GM21367 (cell line): ENCODE data around the gene ITM2C.

Experiments
- ATAC-seq: cut with Tn5 transposase; IDR thresholded peaks from one replicate; pipeline ENCODE4 v1.9.1; 2021; ENCODE audit not compliant: unreplicated experiment

ITM2C gene

DNA sequence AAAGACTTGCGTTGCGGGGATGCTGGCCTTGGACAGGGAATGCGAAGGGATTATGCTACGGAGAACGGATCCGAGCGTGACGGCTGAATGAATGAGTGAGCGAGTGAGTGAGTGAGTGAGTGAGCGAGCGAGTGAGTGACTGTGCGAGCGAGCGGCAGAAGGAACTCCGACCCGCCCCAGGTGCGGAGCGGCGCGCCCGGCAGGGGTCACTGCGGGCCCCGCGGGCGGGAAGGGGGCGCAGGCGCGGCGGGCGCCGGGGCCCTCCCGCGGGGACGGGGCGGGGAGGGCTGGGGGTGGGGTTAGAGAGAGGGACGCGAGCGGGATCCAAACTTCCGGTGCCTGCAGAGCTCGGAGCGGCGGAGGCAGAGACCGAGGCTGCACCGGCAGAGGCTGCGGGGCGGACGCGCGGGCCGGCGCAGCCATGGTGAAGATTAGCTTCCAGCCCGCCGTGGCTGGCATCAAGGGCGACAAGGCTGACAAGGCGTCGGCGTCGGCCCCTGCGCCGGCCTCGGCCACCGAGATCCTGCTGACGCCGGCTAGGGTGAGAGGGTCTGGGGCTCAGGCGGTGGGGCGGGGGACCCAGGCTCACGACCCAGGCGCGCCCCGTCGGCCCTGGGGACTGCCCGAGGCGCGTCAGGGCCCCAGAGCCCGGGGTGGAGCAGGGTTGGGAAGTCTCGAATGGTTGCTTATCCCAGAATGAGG is at the start of gene ITM2C:
Gene ITM2C, plus strand, starts transcription at position 338 of the 702 bp plus-strand sequence. Its CDS starts 84 bp downstream, at position 422.
- ATAC-seq: peak; percentile 63

DNA sequence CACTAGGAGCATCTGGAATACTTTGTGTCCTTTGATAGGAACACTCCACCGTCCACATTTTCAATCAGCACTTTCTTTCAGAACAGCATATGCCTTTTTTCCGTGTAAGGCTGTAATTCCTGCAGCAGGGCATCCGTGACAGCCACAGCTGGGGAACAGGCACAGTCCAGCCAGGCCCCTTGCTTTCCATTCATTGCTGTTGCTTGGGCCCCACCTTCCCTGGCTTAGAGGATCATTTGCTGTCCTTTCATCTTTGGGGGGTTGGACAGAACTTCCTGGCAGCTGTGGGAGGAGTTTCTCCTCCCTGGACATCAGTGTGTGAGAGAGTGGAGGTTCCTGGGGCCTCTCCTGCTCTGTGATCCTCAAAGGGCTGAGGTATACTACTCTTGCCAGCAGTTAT is 49.7 kb upstream of the ITM2C start:
- no peak for ATAC-seq

DNA sequence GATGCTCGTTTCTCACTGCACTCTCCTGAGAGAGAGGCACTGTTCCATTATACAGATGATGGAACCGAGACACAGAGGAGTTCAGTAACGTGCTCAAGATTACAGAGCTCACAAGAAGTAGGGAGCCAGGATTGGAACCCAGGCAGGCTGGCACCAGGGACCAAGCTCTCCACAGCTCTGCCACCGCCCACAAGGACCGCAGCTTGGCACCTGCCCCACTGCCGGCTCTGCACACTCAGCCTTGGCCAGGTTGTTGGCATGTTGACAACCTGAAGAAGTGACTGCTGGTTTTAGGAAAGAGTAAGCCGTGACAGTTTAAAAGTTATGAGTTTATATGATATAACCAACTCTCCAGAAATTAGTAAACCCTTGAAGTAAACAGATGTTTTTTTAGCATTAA is 48.0 kb upstream of the ITM2C start:
- no peak for ATAC-seq

- no peak for ATAC-seq
Observed at GRCh38 chr2:230819433-230819832, 45.3 kb upstream of the ITM2C start.

DNA sequence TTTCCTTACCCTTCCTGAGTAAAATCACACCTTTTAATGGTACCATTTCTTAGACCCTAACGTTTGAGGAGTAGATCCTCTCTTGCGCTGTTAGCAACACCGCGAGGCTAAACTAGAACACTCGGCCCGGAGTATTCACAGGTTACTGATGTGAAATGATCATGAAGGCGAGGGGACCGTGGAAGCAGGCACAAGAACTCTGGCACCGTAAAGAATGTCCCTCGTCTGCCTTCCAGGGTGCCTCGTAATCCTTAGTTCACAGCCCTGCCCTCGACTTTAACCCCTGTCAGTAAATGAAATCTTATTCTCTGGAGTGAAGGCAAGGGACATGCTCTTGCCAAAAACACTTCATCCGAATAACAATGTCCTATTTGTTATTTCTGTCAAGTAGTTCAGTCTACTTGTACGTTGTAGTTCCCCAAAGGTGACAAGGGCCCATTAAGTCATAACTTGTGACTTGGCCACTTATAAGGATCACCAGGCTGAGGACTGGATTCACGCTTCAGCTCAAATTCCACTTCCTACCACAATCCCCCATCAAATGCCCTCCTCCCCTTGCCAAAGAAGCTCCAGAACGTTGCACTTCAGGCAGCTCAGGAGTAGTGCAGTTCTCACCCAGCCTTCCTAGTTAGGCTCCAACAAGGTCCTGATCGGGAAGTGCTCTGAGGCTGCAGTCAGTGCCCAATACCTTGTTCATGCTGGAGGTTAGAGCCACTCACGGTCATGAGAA is 43.3 kb upstream of the ITM2C start:
- no peak for ATAC-seq

GRCh38 chr2:230821991-230822520 is 42.7 kb upstream of the ITM2C start:
- no peak for ATAC-seq

- no peak for ATAC-seq
Observed at GRCh38 chr2:230823264-230823964, 41.3 kb upstream of the ITM2C start.

GRCh38 chr2:230824406-230824978 is 40.2 kb upstream of the ITM2C start:
- ATAC-seq: peak; percentile 53

DNA sequence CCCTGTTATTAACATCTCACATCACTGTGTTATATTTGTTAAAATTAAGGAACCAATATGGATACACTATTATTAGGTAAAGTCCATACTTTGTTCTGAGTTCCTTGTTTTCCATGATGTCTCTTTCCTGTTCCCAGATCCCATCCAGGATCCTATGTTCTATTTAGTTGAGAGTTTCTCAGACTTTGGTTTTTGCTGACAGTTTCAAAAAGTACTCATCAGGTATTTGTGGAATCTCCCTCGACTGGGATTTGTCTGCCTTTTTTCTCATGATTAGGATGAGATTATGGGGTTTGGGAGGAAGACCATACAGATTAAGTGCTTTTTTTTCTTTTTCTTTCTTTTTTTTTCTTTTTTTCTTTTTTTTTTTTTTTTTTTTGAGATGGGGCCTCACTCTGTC is 39.4 kb upstream of the ITM2C start:
- ATAC-seq: no peak

DNA sequence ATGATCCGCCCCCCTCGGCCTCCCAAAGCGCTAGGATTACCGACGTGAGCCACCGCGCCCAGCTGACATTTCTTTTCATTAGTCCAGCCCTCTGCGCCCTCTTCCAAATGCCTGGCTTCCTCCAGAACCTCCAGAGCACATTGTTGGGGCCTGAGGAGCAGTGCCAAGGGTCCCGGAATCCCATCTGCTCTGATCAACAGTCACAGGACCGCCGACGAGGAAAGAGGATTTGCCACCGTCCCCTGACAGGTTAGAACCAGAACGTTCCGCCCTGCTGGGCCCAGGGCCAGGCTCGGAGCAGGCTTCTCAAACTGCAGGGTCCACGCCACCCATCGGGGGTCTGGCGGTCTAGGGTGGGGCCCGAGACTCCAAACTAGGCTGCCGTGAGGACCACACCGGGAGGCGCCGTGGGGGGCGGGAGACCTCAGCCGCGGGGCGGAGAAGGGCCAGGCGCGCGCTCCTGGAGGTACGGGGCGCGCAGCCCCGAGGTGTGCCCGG is 36.9 kb upstream of the ITM2C start:
- no peak for ATAC-seq

DNA sequence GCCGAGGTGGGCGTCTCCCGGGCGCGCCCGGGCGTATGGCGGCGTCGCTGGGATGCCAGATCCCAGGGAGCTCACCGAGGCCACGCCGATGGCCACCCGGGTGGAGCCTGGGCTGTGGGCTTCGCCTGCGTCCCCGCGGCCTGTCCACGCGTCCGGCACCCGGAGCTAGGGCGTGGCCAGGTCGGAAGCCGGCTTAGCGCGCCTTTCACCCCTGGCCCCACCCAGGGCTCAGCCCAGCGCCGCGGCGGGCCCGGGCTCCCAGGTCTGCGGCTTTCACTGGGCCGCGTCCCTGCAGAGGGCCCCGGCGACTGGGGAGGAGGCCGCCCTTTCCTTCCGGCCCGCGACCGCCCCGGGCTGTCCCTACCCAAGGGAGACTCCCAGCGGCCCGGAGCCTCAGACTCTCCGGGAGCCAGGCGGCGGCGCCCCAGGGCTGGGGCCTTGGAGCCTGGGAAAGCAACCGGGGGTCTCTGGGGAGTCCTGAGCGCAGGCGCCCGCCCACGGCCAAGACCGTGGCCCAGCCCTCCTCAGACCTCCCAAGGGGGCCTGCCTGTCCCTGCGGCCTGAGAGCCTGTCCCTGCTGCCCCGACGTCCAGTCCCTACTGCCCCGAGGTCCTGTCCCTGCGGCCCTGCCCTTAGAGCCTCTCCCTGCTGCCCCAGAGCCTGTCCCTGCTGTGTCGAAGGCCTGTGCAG is 36.3 kb upstream of the ITM2C start:
- peak; percentile 50 for ATAC-seq

DNA sequence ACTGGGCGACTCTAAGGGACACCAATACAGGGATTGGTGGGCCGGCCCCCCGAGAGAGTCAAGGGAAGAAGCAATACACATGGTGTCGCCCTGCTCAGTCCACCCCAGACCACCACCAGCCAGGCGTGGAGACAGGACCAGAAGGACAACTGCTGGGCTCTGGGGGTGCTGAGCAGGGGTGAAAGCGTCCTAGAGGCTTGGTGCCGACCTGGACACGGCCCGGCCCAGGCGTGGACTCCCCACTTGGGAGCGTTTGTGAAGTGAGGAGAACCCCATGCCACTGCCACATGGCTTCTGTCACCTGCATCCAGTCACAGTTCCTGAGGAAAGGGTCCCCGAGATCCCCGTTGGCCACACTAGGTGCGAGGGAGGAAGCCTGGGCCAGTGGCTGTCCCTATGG is 35.4 kb upstream of the ITM2C start:
- ATAC-seq: no peak

DNA sequence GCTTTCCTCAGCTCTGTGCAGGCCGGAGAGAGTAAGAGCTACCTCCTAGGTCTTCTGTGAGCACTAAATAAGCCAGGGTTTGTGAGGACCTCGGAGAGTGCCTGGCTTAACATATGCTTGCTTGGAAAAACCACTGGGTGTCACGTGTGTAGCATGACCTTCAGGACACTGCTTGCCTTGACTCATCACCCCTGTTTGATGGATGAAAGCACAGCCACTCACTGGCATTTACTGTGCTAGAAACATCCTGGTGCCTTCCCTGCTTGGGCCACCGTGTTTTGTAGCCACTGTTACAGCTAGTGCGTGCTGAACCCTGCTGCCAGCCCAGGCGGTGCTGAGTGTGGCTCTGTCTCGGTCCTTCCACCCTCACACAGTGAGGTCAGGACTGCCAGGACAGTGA is 34.8 kb upstream of the ITM2C start:
- ATAC-seq: no peak

- ATAC-seq: no peak
Observed at GRCh38 chr2:230830428-230830827, 34.3 kb upstream of the ITM2C start.

DNA sequence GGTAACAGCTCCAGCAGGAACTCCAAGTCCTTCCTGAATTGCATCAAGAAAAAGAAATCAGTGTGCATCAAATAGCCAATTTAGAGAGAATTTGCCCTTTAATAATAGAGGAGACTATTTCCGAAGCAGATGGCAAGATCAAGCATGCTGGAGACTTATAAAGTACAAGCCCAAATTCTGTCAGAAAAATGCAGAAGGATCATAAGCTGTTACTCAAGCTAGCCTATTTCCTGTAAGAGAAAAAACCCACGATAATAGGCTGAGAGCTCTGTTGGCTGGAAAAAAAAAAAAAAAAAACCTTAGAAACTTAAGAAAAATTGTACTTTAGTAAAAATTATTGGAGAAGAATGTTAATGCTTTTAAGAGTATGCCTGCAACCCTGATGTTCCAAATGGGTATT is 24.4 kb upstream of the ITM2C start:
- ATAC-seq: no peak

- no peak for ATAC-seq
Observed at GRCh38 chr2:230842473-230842872, 22.3 kb upstream of the ITM2C start.

DNA sequence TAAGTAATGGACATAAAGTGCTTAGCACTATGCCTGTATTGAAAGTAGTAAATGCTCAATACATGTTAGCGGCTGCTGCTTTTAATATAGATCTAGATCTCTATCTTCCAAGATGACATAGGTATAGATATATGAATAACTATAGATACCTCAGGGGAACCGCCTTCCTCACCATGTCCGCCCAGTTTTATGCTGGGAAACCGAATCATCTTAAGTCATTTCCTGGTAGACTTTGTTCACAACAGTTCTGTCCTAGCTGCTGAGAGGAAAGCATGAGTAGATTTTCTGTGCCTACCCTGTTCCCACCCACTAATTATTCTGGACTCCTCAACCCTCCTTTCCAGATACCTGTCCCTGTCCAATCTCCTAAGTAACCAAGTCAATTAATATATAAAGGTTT is 21.6 kb upstream of the ITM2C start:
- ATAC-seq: no peak

DNA sequence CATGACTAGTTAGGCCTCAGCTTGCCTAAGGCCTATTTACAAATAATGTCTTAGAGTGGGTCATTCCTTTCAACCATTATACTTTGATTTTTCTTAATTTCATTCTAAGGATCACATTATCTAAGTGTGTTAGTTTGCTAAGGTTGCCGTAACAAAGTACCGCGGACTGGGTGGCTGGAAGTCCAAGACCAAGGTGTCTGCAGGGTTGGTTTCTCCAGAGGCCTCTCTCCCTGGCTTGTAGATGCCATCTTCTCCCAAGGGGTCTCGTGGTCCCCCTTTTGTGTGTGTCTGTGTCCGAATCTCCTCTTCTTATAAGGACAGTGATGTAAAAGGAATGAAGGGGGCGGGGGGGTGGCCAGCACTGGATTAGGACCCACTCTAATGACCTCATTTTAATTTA is 18.4 kb upstream of the ITM2C start:
- no peak for ATAC-seq

DNA sequence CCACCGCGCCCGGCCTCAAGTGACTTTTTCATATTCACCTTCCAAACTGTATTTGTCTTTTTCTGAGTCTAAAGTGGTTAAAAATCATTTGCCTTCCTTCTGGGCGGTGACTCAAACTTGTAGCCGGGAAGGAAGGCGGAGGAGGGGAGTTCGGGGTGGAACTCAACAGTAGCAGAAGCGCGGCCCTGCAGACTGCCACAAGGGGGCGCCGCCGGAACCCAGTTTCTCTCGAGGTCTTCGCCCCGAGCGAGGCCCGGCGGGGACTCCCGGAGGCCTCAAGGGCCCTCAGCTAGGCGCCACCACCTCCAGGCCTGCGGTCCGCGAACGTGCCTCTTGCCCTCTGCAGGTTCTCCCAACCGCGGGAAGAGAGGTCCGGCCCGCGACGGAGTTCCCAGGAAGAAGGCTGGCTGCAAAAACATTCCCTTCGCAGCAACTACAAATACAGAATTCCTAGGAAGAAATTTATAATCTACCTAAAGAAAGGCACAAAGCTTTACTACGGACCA is 16.8 kb upstream of the ITM2C start:
- ATAC-seq: peak; percentile 74

DNA sequence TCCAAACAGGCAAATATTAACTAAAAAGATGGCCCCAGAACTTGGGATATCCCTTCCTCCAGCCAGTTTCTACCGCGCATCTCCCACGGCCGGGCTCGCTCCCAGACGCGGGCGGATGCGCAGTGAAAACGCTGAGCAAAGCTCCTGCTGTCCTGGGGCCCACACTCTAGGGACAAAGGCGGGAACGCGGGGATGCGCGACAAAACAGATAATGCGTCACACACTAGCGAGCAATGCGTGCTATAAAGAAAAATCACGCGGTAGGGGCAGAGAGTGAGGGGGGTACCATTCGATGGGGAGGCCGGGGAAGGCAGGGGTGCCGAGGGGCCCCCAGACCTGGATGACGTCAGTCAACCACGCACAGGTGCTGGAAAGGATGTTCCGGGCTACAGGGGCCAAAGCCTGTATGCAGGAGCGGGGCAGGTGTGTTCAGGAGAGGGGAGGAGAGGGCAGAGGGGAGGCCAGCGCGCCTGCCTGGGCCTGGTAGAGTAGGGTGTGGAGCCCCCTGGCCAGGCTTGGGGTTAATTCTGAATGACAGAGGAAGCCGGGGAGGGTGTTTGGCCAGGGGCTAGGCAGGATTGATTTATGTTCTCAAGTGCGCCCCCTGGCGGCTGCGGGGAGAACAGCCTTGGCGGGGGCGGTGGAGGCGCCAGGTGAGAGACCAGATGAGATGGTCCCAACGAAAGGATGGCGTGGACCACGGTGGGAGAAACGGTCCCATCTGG is 14.9 kb upstream of the ITM2C start:
- ATAC-seq: no peak
